ES-I3 (cell line): Measurements from ENCODE around the gene HES1.

Experiments used
- H3K36me3 ChIP-seq: 2 replicates; pipeline ENCODE4 v1.6.1; 2013; ENCODE audit warnings: mild to moderate bottlenecking, low read length, control low read depth, moderate library complexity; ENCODE audit not compliant: insufficient read depth
- H3K4me1 ChIP-seq: 2 replicates; pipeline ENCODE4 v1.6.1; 2013; ENCODE audit warnings: mild to moderate bottlenecking, control low read depth, low read length; ENCODE audit not compliant: insufficient read depth
- H3K9ac ChIP-seq: 2 replicates; pipeline ENCODE4 v1.6.1; 2013; ENCODE audit warnings: low read depth, mild to moderate bottlenecking, low read length, moderate library complexity
- H3K9me3 ChIP-seq: 2 replicates; pipeline ENCODE4 v1.6.1; 2013; ENCODE audit warnings: mild to moderate bottlenecking, low read length, moderate library complexity; ENCODE audit not compliant: control insufficient read depth, insufficient read depth

The HES1 gene

GRCh38 chr3:194154346-194154745 lies 18.4 kb downstream of the HES1 start:
- Histone ChIP-seq H3K36me3 (no peaks in the 10 kb centered on the region), H3K4me1 (no peaks in the 10 kb centered on the region; the same call in 1 of the 2 replicates), H3K9ac (no peak overlapping the region), H3K9me3 (peaks cover 6% of the 10 kb centered on the region; the same call in 1 of the 2 replicates)

- peaks cover 6% of the 10 kb centered on the region; the same call in 1 of the 2 replicates for H3K9me3 ChIP-seq
- H3K4me1 ChIP-seq: peaks cover 9% of the 10 kb centered on the region
- no peak overlapping the region for H3K9ac ChIP-seq
- no peaks in the 10 kb centered on the region for H3K36me3 ChIP-seq
Measured at GRCh38 chr3:194156095-194156494, 20.1 kb downstream of the HES1 start.

- no peaks in the 10 kb centered on the region for H3K36me3 ChIP-seq
- peaks cover 20% of the 10 kb centered on the region for H3K4me1 ChIP-seq
- H3K9me3 ChIP-seq: peaks cover 6% of the 10 kb centered on the region; the same call in 1 of the 2 replicates
- H3K9ac ChIP-seq: no peak overlapping the region
Measured at GRCh38 chr3:194158942-194159439, 23.0 kb downstream of the HES1 start.

GRCh38 chr3:194160158-194160557 lies 24.2 kb downstream of the HES1 start:
- H3K9ac ChIP-seq: no peak overlapping the region
- H3K9me3 ChIP-seq: no peaks in the 10 kb centered on the region
- H3K36me3 ChIP-seq: no peaks in the 10 kb centered on the region
- peaks cover 20% of the 10 kb centered on the region for H3K4me1 ChIP-seq

GRCh38 chr3:194161131-194162045 lies 25.4 kb downstream of the HES1 start:
- Histone ChIP-seq H3K9me3 (no peaks in the 10 kb centered on the region), H3K9ac (no peak overlapping the region), H3K4me1 (peaks cover 27% of the 10 kb centered on the region), H3K36me3 (no peaks in the 10 kb centered on the region)

- Histone ChIP-seq H3K4me1 (peaks cover 35% of the 10 kb centered on the region), H3K9me3 (no peaks in the 10 kb centered on the region), H3K36me3 (no peaks in the 10 kb centered on the region), H3K9ac (no peak overlapping the region)
Measured at GRCh38 chr3:194162070-194162678, 26.2 kb downstream of the HES1 start.

GRCh38 chr3:194162817-194163584 lies 27.1 kb downstream of the HES1 start:
- peaks cover 39% of the 10 kb centered on the region for H3K4me1 ChIP-seq
- no peak overlapping the region for H3K9ac ChIP-seq
- H3K9me3 ChIP-seq: no peaks in the 10 kb centered on the region
- no peaks in the 10 kb centered on the region for H3K36me3 ChIP-seq

- Histone ChIP-seq H3K9me3 (no peaks in the 10 kb centered on the region), H3K36me3 (no peaks in the 10 kb centered on the region), H3K4me1 (peaks cover 41% of the 10 kb centered on the region), H3K9ac (no peak overlapping the region)
Measured at GRCh38 chr3:194163697-194164096, 27.7 kb downstream of the HES1 start.

- peaks cover 41% of the 10 kb centered on the region for H3K4me1 ChIP-seq
- H3K9ac ChIP-seq: no peak overlapping the region
- H3K9me3 ChIP-seq: no peaks in the 10 kb centered on the region
Measured at GRCh38 chr3:194164861-194165260, 28.9 kb downstream of the HES1 start.

GRCh38 chr3:194165271-194166018 lies 29.5 kb downstream of the HES1 start:
- H3K9me3 ChIP-seq: no peaks in the 10 kb centered on the region
- H3K9ac ChIP-seq: no peak overlapping the region
- H3K4me1 ChIP-seq: peaks cover 38% of the 10 kb centered on the region
- H3K36me3 ChIP-seq: no peaks in the 10 kb centered on the region

More at GRCh38 chr3:194164861-194165260, 28.9 kb downstream of the HES1 start:
- H3K36me3 ChIP-seq: no peaks in the 10 kb centered on the region

- Histone ChIP-seq H3K9me3 (no peaks in the 10 kb centered on the region), H3K9ac (no peak overlapping the region; the same call in 1 of the 2 replicates), H3K4me1 (peaks cover 26% of the 10 kb centered on the region), H3K36me3 (no peaks in the 10 kb centered on the region)
Measured at GRCh38 chr3:194166682-194167479, 30.9 kb downstream of the HES1 start.

GRCh38 chr3:194167480-194168282 lies 31.7 kb downstream of the HES1 start:
- Histone ChIP-seq H3K36me3 (no peaks in the 10 kb centered on the region), H3K4me1 (peaks cover 21% of the 10 kb centered on the region), H3K9me3 (no peaks in the 10 kb centered on the region), H3K9ac (no peak overlapping the region)
